ENCODE data around the gene NAALADL2.

The NAALADL2 gene

DNA sequence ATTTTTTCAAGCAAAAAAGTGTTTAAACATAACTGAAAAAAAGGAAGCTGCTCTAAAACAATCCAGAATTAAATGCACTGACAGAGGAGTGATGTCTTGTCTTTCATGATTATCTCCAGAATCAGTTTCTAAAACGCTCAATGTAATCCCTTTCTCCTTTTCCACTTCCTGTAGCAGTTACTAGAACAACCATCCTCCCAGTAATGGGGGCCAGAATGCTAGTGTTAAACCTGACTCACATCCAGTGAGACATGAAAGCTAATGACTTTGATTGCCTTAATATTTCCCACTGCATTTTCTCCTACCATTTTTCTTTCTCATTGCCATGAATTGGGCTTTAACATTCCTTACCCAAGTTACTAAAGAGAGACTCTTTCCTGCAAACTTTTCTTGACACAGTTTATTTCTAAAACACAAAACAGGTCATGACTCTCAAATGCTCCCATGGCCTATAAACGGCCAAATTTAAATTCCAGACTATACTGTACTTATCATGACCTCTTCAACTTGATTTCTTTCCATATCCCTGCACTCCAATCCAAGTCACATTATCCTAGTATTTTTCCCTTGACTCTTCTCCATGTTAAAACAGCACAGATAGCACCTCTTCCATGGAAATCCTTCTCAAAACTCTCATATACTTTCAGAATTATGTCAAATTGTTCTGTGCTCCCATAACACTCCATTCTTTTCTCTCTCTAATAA is 341.4 kb downstream of the NAALADL2 start:
- no peak for DNase-seq (ENCODE audit: low spot score)

DNA sequence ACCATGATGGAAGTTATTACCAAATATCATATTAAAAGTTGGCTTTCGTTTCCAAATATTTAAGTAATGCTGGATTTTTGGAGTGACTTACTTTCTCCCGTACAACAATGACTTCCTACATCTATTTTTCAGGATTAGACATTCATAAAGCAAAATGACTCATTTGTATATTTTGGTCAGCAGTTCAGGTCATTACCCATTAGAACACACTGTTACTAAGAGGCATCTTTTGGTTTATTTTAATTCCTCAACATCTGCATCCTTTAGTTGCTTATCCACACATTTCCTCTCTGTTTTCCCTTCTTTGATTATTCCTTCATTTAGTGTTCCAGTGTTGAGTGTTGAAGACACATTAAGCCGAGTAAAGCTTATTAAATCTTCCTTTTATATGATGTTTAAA is 348.2 kb downstream of the NAALADL2 start:
- no peak for DNase-seq (ENCODE audit: low spot score)

DNA sequence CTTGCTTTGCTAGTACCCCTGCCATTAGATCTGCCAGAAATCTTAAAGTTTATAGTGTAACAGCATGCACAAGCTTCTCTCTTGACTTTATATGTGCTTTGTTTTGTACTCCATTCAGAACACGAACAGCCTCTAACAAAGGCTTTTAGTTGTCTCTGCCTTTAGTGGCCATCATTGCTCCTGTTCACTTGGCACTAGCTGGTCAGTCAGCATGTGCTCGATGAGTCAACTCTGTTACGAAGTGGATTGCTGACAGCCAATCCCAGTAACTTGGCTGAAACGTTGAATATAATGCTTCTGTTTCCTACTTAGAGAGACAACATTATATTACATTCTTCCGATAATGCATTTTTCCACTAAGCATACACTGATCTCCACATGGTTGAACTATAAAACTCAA is 349.2 kb downstream of the NAALADL2 start:
- DNase-seq (ENCODE audit: low spot score), result no peak

DNA sequence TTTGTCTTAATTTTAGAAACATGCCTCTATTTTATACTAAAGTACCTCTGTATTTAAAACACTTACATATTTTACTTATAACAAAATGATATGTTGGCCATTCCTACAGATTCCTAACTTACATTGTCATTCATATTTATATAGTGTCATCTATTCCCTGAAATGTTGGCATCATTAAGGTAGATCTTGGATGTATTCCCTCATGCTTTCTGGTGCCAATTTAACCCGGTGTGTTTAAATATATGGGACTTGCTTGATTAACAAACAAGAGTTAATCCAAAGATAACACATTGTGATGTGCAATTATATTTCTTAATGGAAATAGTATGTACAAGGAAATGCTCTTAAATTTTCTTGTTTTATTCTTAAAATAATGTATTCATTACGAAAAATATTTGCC is 352.3 kb downstream of the NAALADL2 start:
- no peak for DNase-seq (ENCODE audit: low spot score)

DNA sequence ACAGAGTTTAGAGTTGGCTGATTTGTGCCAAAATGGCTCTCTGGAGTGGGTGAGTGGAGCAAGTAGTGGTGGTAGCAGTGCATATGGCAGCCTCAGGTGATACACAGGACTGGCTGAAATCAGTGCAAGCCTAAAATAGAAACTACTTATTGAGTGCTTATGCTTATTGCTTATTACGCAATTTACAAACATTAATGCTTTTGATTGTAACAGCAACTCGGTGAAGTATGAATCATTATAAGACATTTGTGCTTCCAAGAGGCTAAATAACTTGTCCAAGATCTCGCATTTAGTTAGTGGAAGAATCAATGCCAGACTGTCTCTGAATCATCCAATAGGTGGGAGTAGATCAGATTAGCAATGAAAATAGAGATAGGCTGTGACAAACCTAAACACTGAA is 353.8 kb downstream of the NAALADL2 start:
- no peak for DNase-seq (ENCODE audit: low spot score)

DNA sequence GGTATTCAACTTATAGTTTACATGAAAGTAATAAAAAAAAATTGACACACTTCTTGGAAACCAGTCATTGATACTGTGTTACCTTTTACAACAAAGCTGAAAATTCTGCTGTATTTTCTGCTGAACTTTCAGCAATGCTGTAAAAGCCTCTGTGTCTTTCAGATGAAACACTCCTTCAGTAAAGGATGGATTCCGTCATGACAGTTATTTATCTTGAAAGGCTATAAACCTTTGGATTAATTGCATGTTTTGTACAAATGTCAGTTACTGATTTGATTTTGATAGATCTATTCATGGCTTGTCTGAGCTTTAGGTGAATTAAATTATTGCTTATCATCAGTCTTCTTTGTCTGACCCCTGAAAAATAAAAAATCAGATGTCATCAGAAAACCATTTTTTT is 355.1 kb downstream of the NAALADL2 start:
- no peak for DNase-seq (ENCODE audit: low spot score)

DNA sequence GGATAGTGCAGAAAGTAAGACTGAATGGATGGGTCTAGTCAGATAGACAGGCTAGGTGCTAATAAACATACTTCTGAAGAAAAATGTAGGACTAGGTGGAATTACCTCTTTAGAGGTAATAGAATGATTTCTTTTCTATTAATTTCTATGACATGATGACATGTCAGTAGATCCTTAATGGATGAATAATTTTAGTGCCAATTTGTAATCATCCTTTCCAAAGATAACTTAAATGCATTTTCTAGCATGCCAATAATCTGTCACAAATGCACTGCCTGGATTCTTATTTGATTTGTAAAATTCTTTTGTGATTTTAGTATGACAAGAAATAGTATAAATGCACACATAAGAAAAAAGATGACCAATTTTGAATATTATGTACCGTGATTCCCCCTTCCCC is 356.7 kb downstream of the NAALADL2 start:
- no peak for DNase-seq (ENCODE audit: low spot score)

DNA sequence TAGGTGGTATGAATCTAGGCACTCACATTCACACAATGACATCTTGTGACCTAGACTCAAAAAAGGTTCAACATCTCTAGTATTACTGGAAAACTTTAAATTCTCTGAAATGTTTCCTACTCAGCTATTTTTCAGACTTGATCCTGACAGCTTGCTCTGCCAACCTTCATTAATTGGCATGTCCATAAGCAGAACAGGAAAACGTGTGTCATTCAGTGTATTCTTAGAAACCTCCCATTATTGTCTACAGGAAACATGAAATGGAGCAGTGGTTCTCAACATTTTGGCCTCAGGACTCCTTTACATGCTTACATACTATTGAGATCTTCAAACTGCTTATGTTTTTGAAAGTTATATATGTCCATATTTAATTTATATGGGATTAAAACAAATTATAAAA is 363.2 kb downstream of the NAALADL2 start:
- DNase-seq (ENCODE audit: low spot score), result no peak

DNA sequence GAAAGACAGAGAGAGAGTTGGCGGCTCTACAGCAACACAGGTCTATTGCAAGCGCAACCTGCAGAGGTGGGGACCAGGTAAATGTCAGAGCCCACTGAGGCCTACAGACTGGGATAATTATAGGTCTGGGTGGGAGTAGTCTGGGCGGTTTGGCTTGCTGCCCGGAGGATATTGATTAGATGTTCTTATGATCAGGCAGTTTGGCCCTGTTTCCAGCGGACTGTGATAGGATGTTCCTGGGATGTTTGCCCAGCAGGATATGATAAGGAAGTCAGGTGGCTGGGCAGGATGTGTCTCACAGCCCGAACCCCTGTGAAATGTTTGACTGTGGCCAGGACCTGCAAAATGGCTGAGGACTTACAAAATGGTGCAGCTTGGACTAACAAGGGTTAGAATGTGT is 364.9 kb downstream of the NAALADL2 start:
- no peak for DNase-seq (ENCODE audit: low spot score)

DNA sequence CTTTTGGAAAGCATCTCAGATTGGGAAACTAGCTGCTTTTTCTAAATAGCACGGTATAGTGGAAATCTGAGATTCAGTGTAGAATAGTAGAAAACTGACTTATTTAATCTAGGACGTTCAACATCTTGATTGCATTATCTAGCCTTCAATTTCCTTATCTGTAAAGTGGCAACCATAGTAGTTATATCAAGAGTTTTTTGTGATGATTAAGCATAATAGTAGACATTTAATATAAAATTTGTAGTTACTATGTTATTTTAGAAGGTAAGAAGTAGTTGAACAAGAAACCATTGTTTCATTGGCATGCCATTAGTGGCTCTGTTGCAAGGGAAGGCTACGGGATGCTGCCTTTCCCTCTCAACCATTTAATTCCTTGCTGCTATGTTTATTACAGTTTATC is 367.3 kb downstream of the NAALADL2 start:
- no peak for DNase-seq (ENCODE audit: low spot score)

DNA sequence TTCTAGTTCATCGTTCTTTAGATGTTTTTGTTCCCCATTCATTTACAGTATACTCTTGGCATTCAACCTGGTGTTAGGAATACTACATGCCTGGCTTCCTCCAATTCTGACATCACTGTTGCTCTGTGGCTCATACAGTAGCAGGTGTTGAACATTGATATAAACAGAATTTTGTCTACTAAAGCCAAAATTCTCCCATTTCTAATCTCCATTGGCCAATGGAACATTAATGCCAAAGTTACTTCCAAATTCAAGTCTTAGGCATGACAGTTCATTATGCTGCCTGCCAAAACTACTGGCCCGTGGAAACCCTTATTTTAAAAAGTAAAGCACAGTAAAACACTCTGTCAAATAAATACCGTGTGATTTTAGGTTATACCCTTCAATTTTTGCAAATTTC is 368.0 kb downstream of the NAALADL2 start:
- no peak for DNase-seq (ENCODE audit: low spot score)

DNA sequence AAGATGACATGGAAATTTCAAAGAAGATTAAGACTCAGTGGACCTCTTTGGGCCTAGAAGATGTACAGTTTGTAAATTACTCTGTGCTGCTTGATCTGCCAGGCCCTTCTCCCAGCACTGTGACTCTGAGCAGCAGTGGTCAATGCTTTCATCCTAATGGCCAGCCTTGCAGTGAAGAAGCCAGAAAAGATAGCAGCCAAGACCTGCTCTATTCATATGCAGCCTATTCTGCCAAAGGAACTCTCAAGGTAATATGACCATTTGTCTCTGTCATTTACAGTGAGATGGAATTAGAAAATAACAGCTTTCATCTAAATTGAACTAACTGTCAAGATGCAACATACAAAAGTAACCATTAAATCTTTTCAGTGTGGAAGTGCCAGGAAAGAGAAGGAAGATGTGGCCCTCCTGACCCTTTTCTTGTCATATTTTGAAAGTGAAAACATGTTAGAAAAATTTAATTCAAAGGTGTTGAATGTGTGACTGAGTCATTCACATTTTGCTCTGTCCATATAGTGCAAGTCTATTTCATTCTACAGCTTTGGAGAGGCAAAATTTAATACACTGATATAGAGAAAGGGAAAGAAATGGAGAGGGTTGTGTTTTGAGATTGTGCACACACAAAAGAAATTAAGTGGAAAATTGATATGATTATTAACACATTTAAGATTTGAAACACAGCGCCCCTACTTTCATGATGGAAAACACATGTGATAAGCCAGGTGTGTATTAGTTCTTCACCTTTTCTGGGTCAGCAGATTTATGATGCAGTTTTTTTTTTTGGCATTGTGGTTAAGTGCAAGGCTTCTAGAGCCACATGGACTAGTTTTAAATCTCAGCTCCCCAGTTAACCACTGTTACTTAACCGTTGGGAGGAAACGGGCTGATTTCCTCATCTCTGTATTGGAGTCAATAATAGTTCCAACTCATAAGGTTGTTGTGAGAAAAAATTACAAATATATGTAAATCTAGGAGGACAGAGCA is 375.1 kb downstream of the NAALADL2 start:
- DNase-seq (ENCODE audit: low spot score), result no peak

DNA sequence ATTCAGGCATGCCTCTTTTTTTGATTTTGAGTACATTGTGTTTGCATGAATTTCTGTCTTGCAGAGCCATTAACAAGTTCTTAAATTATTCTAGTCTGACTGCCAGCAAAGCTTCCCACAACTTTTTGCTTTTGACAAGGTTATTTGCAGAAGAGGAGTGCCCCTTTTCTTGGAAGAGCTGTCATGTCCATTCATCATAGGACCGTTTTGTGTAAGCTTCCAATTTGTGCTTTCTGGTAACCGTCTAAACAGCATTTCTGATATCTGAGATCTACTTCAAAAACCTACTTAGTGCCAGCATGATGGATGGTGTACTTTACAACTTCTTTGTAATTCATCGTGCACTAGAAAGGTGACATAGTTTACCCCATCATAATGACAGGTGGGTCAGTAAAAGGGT is 379.7 kb downstream of the NAALADL2 start:
- no peak for DNase-seq (ENCODE audit: low spot score)

DNA sequence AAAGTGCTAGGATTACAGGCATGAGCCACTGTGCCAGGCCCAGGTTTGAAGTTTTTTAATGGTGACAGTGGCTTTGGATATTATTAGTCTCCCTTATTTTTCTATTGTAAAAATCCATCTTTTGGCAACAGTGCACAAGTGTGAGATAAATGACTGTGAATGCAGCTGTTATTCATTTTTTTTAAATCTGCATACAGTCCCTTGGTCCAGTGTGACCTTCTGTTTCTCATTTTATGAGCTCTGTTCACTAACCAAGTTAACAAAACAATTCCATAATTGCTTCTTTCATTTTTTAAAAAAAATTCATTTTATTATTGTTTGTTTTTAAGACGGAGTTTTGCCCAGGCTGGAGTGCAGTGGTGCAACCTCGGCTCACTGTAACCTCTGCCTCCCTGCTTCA is 381.8 kb downstream of the NAALADL2 start:
- no peak for DNase-seq (ENCODE audit: low spot score)

DNA sequence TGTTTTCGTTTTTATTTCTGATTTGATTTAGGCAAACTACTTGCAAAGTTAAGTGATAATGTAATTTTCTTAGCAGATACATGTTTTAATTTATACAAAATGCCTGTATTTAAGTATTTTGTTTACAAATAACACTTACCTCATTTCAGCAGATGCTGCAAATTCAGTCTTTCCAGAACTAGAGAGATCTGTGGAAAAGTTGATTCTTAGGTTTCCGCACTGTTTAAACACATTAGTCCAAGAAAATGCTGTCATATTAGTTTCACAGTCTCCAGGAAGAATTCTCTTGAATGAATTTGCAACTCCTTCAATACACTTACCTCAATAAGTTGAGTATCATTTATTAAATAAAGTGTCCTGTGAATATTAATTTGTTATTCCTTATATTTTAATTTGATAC is 383.1 kb downstream of the NAALADL2 start:
- DNase-seq (ENCODE audit: low spot score), result no peak

DNA sequence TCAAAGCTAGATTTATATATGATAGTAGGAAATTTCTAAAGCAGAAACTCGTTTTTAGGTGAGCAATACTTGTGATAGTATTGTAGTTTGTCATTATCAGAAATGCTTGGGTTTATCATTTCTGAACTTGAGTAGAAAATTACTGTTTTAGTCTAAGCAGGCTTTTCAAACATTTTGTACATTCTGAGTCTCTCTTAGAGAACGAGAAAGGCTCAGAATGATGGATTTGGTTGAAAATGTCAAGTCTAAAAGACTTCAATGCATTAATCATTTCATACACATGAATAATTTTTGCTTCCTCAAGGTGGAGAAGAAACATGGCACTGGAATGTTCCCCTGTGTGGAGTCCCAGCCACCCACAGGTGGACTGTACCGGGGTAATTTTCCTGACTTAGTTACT is 387.1 kb downstream of the NAALADL2 start:
- no peak for DNase-seq (ENCODE audit: low spot score)

DNA sequence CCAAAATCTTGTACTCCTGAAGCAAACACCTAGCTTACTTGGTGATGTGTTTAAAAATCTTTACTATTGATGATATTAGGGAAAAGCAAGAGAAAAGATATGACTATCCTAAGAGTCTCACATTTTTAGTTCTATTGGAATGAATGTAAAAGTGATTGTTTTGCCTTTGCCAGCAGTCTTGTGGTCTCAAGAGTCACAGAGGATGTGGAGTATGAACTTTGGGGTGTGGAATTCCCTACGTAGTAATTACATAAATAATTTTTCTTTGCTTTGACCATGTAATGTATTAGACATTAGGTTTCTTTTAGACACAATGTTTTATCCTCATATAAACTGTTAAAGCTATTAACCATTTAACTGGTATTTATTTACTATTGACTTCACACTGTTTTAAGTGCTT is 387.6 kb downstream of the NAALADL2 start:
- no peak for DNase-seq (ENCODE audit: low spot score)

DNA sequence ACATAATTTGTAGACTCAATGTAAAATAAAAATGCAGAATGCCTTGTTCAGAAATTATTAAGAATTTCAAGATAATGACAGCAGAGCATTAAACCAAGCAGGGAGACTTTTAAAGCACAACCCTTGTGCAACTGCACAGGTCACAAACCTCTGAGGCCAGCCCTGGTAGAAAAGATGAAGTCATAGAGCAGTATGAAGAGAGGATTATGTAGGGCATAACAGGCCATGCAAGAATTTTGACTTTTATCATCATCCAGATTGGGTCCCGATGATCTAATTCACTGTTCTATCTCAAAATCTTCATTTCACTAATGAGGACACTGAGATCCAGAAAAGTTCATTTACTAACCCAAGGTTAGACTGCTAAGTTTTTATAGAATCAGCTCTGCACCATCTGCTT is 388.5 kb downstream of the NAALADL2 start:
- no peak for DNase-seq (ENCODE audit: low spot score)

DNA sequence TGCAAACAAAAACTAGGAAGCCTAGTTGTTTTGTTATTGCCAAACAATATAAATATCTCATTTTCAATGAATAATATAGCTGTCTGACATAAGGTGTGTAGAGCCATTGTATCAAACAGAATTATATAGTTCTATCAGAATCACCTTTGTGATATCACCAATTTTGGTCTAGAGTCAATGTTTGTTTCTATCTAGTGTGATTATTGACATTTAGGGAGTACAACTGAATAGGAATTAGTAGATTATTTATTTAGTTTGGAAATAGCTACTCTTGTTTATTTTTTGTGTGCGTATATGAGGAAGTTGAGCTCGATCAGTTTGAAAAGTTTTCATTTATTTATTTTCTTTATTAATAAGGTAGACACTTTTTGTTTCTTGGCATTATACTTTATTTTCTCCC is 389.7 kb downstream of the NAALADL2 start:
- DNase-seq (ENCODE audit: low spot score), result no peak

DNA sequence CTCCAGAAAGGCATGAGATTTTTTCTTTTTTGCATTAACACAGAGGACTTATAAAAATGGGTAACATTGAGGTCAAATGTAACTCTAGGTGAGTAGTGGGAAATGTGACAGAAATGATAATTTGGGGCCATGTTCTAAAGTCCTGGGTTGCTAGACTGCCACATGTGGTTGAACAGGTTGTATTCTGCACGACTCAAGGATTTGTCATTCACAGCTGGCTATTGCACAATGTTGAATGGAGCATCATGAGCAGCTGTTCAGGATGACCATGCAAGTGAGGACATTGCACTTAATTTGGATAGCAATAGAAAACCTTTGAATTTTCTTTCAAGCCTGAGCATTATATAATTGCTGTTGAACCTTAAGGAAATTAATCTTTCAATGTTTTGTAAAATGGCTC is 396.6 kb downstream of the NAALADL2 start:
- no peak for DNase-seq (ENCODE audit: low spot score)

DNA sequence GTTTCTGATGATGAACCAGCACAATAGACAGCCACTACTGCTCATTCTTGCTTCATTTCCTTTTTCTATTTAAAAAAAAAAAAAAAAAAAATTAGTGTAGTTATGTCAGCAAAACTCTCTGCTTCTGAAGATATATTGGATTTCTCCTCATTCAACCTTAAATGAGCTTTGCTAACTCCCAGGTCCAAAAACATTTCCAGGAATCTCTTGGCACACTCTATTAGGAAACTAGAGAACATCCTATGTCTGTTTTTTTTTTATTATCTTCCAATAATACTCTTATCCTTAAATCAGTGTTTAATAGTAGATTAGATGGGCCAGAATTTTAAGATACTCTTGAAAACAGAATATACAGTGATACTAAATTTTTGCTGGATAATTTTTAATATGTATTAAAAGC is 398.0 kb downstream of the NAALADL2 start:
- no peak for DNase-seq (ENCODE audit: low spot score)

DNA sequence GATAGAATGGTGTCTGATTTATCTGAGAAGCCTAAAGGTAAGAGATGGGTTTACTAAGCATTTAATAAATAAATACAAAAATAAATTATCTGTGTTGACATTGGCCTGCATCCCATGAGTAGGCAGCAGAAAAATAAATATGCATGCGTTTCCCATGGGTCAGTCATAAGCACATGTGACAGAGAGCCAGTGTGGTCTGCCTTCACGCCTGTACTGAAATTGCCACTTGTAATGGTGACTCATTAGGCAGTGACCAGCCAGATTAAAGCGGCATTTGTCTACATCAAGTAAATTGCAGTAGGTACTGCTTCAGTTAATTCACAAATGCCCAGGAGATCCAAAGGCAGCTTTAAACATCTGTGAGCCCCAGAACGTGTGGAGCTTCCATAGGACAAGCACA is 399.6 kb downstream of the NAALADL2 start:
- DNase-seq (ENCODE audit: low spot score), result no peak

DNA sequence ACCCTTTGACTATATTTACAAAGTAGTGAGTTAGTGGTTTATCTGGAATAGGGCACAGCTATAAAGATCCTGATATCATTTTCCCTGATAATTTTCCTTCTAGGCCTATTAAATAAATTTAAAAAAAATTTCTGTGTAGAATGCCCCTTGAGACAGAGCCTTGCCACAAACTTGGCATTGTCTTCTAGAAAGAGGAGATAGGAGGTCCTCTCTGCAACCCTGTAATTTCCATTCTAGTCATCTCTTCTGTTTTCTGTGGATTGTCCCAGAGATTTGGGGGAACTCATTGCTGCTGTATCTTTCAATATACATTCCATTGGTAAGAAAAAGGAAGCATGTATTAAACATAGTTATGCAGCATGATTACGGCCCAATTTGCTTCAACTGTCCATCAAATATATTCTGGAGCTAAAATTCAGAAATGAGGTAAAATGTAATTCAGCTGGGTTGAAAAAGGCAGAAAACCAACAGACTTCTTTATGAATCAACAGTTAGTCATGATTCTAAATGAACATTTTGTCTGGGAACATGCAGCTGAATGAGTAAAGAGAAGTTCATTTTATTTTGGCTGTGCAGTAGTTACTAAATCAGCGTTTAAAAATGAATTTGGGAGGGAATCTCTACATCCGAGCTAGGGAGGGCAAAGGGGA is 401.1 kb downstream of the NAALADL2 start:
- DNase-seq (ENCODE audit: low spot score), result no peak

All from ecto neural progenitor cell (in vitro differentiated cells).